ENCODE data around the gene CDHR5.

DNA sequence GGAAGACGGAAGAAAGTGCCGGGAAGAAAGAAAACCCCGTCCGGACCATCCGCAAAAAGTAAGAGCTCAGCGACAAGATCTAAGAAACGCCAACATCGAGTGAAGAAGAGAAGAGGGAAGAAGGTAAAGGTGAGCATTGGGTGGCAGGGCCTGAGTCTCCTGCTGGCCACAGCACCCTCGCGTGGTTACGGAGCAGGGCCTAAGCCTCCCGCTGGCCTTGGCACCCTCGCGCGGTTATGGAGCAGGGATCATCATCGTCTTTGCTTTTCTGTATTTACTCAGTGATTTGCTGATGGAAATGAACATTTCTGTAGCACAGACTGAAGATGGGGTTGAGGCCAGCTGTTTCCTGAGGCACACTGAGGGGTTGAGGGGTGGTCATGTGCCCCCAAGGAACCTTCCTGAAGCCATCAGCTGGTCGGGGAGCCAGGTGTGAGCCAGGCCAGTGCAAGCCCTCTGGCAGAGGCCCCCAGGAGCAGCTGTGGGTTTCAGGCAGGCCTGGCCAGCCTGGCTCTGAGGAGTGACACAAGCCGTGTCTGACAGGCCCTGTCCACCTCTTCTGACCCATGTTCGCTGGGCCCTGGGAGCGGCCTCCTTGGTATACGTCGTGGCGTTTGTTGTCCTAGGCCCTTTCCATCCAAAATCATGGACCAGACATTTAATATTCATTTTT, 23.0 kb downstream of the CDHR5 start:
- TF ChIP-seq, protein P1, sequence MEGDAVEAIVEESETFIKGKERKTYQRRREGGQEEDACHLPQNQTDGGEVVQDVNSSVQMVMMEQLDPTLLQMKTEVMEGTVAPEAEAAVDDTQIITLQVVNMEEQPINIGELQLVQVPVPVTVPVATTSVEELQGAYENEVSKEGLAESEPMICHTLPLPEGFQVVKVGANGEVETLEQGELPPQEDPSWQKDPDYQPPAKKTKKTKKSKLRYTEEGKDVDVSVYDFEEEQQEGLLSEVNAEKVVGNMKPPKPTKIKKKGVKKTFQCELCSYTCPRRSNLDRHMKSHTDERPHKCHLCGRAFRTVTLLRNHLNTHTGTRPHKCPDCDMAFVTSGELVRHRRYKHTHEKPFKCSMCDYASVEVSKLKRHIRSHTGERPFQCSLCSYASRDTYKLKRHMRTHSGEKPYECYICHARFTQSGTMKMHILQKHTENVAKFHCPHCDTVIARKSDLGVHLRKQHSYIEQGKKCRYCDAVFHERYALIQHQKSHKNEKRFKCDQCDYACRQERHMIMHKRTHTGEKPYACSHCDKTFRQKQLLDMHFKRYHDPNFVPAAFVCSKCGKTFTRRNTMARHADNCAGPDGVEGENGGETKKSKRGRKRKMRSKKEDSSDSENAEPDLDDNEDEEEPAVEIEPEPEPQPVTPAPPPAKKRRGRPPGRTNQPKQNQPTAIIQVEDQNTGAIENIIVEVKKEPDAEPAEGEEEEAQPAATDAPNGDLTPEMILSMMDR (IDR thresholded peaks at IDR 0.05) = no peak
- no peak for TF ChIP-seq POLR2A (IDR thresholded peaks at IDR 0.05)

Measured in testis (tissue), 2 donors.